ENCODE data around the gene BRD4. TPM values are rescaled to one million over a fixed set of nuclear protein-coding genes. Genes with fewer than 3 reads are reported as not detected.

BRD4 gene
- total RNA-seq, 4 donors from 2014 or later = 27.6 to 46.5 (median 35.3) TPM

GRCh38 chr19:15247107-15248014 is 85.0 kb downstream of the BRD4 start:
- TF ChIP-seq CTCF (IDR thresholded peaks at IDR 0.05; ENCODE audit: low read depth) = no peak

- no peak for TF ChIP-seq CTCF (IDR thresholded peaks at IDR 0.05; ENCODE audit: low read depth)
These were observed 86.2 kb downstream of the BRD4 start for GRCh38 chr19:15246198-15246481.

GRCh38 chr19:15245370-15246197 is 86.8 kb downstream of the BRD4 start:
- TF ChIP-seq CTCF (IDR thresholded peaks at IDR 0.05; ENCODE audit: low read depth) = no peak

GRCh38 chr19:15244808-15245207 is 87.5 kb downstream of the BRD4 start:
- TF ChIP-seq CTCF (IDR thresholded peaks at IDR 0.05; ENCODE audit: low read depth) = no peak

GRCh38 chr19:15244106-15244803 is 88.1 kb downstream of the BRD4 start:
- no peak for TF ChIP-seq CTCF (IDR thresholded peaks at IDR 0.05; ENCODE audit: low read depth)

GRCh38 chr19:15243236-15243957 is 88.9 kb downstream of the BRD4 start:
- no peak for TF ChIP-seq CTCF (IDR thresholded peaks at IDR 0.05; ENCODE audit: low read depth)
